Left ventricle myocardium superior (tissue), 1 donor: ENCODE measurements around the gene YPEL3. TPM values are rescaled to one million over a fixed set of nuclear protein-coding genes. Genes with fewer than 3 reads are reported as not detected.
A peak's percentile ranks its signal among the peaks of the same experiment; 100 is the strongest.

Experiments
- ATAC-seq: fragments of 200-7000 bp; cut with Tn5 transposase; one replicate; pipeline ENCODE4 v1.9.1; 2020; ENCODE audit warnings: mild to moderate bottlenecking, moderate library complexity
- DNase-seq: peaks from one replicate; pipeline ENCODE4 v3.0.0-alpha.2; 2020
- intact Hi-C: fragments of 100-400 bp; cut with micrococcal nuclease; formaldehyde crosslinking; loops from one replicate; pipeline ENCODE4 v1.11.0; 2022
- total RNA-seq: library from RNA; stranded (reverse); fragmentation: NEBNext Ultra II Directional; extraction: Animal tissue kit (Norgen Biotek cat#: 25700); gene quantifications from one replicate; pipeline ENCODE4 v1.2.1, GENCODE V29; 2021
- donor health status: DM: no; HTN: yes; CAD: no; lungs with severe emphysema.

YPEL3 gene
- total RNA-seq, 1 donor from 2014 or later: 66.0 TPM

DNA sequence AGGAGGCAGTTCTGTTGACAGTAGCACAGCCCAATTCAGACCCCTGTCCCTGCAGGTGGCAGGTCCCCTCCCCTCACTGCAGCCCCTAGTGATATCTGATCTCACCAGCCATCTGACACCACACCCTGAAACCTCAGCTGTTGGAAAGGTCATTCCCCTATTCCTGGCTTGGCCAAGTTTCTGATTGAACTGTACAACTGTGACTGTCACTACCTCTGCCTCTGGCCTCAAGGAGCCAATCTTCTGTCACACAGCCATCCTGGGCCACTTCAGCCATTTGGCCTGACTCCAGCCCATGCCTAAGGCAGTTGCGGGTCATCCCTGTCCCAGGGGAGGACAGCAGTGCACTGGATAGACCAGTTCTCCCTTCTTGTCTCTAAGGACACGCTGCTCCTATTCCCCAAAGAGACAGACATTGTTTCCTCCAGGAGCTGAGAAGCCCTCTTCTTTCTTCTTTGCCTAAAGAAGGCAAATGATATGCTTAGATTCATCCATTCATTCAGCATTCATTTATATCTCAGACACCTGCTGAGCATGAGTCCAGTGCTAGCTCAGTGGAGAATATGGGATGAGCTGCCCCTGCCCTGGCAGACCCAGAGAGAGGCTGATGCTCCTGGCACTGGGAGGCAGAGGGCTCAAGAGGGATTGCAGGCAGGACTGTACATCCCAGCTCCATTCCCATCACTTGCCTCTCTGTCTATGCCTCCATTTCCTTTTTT is 35.0 kb downstream of the YPEL3 start:
- peak; percentile 66 for DNase-seq
- intact Hi-C loops: no loop called here
- no peak for ATAC-seq

GRCh38 chr16:30060346-30060745 is 35.7 kb downstream of the YPEL3 start:
- intact Hi-C loops: no loop called here
- ATAC-seq (no peak), DNase-seq (no peak)

DNA sequence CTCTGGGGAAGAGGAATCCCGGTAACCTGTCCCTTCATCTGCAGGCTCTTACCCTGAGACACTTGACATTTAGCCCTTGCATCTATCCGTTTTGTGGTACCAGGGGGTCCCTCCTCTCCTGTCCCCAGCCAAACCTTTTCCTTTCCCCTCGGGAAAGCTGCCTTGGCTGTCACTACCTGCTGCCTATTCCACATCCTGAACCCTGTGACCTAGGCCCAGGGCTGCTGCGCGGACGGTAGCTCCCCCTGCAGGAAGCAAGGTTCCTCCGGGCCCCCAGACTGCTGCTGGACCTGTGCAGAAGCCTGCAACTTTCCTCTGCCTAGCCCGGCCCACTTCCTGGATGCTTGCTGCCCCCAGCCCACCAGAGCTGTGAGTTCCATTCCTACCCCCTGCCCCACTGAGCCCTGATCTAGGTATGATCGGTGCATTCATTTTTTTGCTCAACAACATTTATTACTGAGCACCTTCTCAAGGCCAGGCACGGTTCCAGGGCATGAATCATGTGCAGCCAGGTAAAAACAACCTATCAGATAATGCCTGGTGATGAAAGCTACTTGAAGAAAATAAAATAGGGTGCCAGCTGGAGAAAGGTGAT is 41.0 kb downstream of the YPEL3 start:
- ATAC-seq (no peak), DNase-seq (no peak)
- intact Hi-C loops: no loop called here

GRCh38 chr16:30054451-30054850 is 41.6 kb downstream of the YPEL3 start:
- DNase-seq: no peak
- ATAC-seq: no peak
- intact Hi-C loops: no loop called here

DNA sequence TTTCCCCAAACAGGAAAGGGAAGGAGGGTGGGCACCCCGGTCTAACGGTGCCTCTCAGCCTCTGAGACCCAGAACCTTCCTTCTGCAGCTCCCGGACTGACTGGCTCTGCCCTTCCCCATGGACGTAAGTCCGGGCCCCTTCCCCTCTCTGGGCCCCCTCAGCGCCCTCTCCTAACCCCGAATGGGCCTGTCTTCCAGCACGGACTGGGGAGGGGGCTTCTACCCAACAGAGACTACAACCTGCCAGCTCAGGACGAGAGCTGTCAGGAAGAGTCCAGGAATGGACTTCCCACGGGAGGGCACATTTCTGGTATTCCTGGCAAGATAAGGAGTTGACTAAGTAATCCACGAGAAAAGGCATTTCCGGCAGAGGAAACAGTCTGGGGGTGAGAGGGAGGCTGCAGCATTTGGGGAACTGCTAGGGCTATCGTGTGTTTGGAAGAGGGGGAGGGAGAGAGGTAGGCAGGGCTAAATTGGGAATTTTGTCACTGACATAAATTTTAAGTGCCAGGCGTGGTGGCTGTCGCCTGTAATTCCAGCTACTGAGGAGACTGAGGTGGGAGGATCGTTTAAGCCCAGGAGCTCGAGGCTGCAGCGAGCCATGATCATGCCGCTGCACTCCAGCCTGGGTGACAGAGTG is 42.5 kb downstream of the YPEL3 start:
- intact Hi-C loops: no loop called here
- ATAC-seq (peak; percentile 27), DNase-seq (no peak)

GRCh38 chr16:30052671-30053372 is 43.2 kb downstream of the YPEL3 start:
- DNase-seq: peak; percentile 96
- ATAC-seq: peak; percentile 96
- intact Hi-C loops: no loop called here

GRCh38 chr16:30051518-30051917 is 44.5 kb downstream of the YPEL3 start:
- intact Hi-C loops: no loop called here

DNA sequence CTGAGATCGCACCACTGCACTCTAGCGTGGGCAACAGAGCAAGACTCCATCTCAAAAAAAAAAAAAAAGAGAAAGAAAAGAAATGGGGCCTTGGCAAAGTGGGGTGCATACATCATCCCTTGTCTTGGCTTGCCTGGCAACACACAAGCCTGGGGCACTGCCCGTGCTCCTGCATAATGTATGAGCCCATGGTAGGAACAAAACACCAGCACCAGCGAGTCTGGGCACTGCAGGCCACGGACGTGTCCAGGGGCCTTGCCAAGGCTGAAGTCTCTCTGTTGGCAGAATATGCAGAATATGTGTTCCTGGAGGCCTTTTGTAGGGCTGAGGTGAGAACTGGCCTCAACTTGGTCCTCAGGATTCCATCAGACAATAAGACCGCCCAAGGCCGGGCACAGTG is 46.1 kb downstream of the YPEL3 start:
- ATAC-seq (no peak), DNase-seq (no peak)
- intact Hi-C loops: no loop called here

More at GRCh38 chr16:30051518-30051917, 44.5 kb downstream of the YPEL3 start:
- ATAC-seq: no peak
- no peak for DNase-seq

DNA sequence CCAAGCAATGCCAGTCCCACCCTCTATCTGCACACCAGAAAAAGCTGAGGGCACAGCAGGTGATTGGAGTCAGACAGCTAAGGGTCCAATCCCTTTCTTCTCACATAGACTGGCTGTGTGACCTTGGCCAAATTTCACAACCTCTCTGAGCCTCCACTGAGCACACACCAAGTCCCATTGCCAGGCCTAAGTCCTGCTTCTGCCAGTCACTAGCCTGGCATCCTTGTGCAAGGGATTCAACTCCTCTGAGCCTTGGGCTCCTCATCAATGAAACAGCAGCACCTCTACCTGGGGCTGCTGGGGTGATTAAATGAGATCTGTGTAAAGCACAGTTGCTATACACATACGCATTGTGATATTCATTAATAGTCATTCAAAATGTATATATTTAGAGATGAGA is 49.4 kb downstream of the YPEL3 start:
- ATAC-seq (no peak), DNase-seq (no peak)
- intact Hi-C loops: no loop called here

GRCh38 chr16:30046178-30046577 is 49.8 kb downstream of the YPEL3 start:
- ATAC-seq: no peak
- intact Hi-C loops: no loop called here

More at GRCh38 chr16:30046178-30046577, 49.8 kb downstream of the YPEL3 start:
- DNase-seq: no peak

Other genes starting within 250 kb of the YPEL3 start
- 65.8 TPM for gene CDIPT, start 233.0 kb downstream of the YPEL3 start, total RNA-seq
- 0.22 TPM for gene SEZ6L2, start 196.7 kb downstream of the YPEL3 start, total RNA-seq
- gene ASPHD1, start 195.7 kb downstream of the YPEL3 start, total RNA-seq: 0.37 TPM
- gene KCTD13, start 170.0 kb downstream of the YPEL3 start, total RNA-seq: 5.5 TPM
- gene TMEM219, start 134.1 kb downstream of the YPEL3 start, total RNA-seq: 66.2 TPM
- 34.9 TPM for gene TAOK2, start 122.3 kb downstream of the YPEL3 start, total RNA-seq
- gene HIRIP3, start 100.6 kb downstream of the YPEL3 start, total RNA-seq: 19.4 TPM
- gene INO80E, start 100.0 kb downstream of the YPEL3 start, total RNA-seq: 31.3 TPM
- 0.82 TPM for gene DOC2A, start 85.2 kb downstream of the YPEL3 start, total RNA-seq
- gene C16orf92, start 73.0 kb downstream of the YPEL3 start, total RNA-seq: not detected
- not detected for gene TLCD3B, start 64.9 kb downstream of the YPEL3 start, total RNA-seq
- gene ALDOA, start 30.5 kb downstream of the YPEL3 start, total RNA-seq: 4,258 TPM
- gene PPP4C, start 20.2 kb downstream of the YPEL3 start, total RNA-seq: 33.1 TPM
- gene TBX6, start 4.3 kb downstream of the YPEL3 start, total RNA-seq: 0.79 TPM
- gene GDPD3, start 17.3 kb upstream of the YPEL3 start, total RNA-seq: 2.0 TPM
- 44.7 TPM for gene MAPK3, start 27.0 kb upstream of the YPEL3 start, total RNA-seq
- gene CORO1A, start 87.4 kb upstream of the YPEL3 start, total RNA-seq: 10.3 TPM
- gene BOLA2B, start 97.5 kb upstream of the YPEL3 start, total RNA-seq: 49.5 TPM
- 16.5 TPM for gene SLX1A, start 97.7 kb upstream of the YPEL3 start, total RNA-seq
- gene SULT1A3, start 103.0 kb upstream of the YPEL3 start, total RNA-seq: 12.5 TPM
- gene NPIPB13, start 152.3 kb upstream of the YPEL3 start, total RNA-seq: 3.5 TPM